Stimulated activated CD4-positive, alpha-beta T cell treated with anti-CD3 and anti-CD28 coated beads, TNF-alpha, amount 100 ng/mL, for 4 hours (primary cell): ENCODE results near the gene CLEC16A.

ENCODE experiments used
- DNase-seq, 3 experiments: peaks; one replicate each; pipeline ENCODE4 v3.0.0-alpha.2; 2020; ENCODE audit warnings: low read depth in 3 of 3

CLEC16A gene

DNA sequence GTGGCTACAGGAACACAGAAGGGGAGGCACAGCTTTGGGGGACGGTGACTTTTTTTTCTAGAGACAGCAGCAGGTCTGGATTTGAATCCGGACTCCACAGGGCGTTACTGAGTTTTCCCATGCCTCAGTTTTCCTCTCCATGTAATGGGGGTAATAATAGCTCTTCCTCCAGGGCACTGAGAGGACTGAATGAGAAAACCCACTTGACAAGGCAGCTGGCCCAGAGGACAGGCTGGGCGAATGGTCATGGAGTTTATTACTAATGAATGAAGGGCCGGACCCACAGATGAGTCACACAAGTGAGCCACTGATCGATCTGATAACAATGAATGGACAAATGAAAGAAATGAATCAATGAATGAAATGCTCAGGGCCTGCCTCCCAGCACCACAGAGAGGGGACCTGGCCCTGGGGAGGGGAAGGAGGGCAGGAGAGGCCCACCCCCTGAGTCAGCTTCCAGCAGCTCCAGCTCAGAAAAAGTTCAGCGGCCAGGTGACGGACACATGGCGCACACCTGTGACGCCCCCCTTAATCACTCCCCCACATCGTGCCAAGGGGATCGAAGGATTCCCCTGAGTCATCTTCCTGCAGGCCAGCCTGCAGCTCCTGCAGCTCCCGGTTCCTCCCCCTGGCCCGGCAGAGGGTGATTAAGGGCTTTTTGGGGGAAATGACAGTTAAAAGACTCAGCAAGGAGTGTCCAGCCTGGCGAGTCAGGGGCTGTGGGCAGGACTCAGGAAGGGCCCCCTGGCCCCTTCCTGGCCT is 257.3 kb downstream of the CLEC16A start:
- no peak for DNase-seq

- no peak for DNase-seq
These were observed 258.1 kb downstream of the CLEC16A start for GRCh38 chr16:11202260-11203091.

GRCh38 chr16:11203111-11203623 is 258.8 kb downstream of the CLEC16A start:
- no peak for DNase-seq

GRCh38 chr16:11204513-11205047 is 260.2 kb downstream of the CLEC16A start:
- DNase-seq = no peak

- DNase-seq = no peak
These were observed 260.8 kb downstream of the CLEC16A start for GRCh38 chr16:11205065-11205699.

GRCh38 chr16:11205754-11206581 is 261.6 kb downstream of the CLEC16A start:
- no peak for DNase-seq

DNA sequence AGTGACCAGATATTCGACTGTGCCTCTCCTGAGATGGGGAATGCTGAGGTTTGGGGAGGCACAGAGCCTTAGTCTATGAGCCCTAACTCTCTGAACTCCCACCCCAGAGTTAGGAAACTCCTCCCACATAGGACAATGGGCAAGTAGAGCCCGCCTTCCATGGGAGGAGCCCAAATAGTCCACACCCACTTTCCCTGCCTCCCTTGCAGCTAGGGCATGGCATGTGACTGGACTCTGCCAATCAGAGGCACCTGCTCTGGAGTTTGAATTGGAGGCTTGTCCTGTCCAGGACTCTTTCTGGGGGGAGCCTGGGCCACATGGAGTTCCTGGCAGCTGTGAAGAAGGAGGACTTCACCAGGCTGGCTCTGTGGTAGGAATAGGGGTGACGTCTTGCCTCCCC is 263.3 kb downstream of the CLEC16A start:
- no peak for DNase-seq

DNA sequence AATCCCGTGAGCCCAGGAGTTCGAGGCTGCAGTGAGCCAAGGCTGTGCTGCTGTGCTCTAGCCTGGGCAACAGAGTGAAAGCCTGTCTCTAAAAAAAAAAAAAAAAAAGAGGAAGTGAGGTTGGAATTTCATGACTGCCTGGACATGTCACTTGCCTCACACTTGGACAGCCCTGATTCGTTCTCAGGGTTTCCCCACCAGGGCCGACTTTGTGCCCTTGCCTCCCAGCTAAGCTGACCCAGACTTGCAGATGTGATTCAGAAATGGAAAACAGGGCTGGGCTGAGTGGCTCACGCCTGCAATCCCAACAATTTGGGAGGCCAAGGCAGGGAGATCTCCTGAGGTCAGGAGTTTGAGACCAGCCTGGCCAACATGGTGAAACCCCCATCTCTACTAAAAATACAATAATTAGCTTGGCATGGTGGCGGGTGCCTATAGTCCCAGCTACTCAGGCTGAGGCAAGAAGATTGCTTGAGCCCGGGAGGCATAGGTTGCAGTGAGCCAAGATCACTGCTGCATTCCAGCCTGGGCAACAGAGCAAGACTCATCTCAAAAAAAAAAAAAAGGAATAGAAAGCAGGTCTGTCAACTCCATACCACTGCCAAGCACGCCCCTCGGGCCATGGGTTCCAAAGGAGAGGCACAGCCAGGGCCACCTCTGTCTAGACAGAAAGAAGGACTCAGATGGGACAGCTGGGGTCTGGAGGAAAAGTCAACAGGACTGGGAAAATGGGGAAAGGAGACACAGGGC is 264.7 kb downstream of the CLEC16A start:
- DNase-seq = no peak

DNA sequence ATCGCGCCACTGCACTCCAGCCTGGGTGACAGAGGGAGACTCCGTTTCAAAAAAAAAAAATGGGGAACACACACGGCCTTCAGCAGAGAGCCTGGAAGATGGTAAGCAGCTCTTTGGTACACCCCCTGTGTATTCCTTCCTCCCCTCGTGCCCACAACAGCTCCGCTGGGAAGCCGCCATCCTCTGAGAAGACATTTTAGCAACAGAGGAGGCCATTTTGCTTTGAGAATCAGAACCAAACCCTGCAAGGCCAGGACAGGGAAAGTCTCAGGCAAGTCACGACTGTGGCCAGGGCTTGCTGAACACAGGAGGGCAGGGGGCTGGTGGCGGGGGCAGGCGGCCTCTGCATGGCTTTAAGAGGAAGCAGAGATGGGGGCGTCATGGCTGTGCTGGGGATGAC is 265.9 kb downstream of the CLEC16A start:
- DNase-seq = no peak

DNA sequence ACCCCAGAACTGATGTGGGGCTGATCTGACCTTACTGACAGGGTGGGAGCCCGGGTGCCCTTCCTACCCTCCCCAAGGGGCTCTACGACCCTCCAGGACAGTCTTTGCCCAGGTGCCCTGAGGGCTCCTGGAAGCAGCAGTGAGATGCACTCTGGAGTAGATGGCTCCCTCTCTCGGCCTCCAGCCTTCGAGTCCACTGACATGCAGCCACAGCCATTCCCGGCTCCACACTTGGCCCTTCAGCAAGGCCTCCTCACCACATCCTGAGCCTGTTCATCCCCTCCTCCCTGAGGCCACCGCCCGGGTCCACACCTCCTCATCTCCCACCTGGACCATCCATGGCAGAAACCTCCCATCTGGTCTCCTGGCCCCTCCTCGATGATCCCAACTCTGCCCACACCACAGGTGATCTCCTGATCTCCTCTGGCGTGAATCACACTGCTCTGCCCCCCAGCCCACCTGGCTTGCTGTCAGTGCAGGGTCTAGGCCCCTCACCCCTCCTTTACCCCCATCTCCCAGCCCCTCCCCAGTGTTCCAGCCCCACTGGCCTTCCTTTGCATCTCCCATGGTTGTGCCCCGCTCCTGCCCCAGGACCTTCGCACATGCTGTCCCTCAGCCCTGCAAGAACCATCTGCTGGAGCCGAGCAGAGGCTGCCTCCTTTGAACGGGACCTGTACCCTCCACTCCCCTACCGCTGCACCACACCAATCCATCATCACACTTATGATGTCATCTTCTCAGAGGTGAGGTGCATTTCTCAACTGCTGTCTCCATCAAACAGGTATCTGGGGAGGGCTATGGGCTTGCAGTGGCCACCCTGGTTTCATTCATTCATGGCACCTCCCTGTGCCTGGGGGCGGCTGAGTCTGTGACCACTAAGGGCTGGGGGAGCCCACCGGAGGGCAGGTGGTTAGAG is 267.0 kb downstream of the CLEC16A start:
- no peak for DNase-seq

DNA sequence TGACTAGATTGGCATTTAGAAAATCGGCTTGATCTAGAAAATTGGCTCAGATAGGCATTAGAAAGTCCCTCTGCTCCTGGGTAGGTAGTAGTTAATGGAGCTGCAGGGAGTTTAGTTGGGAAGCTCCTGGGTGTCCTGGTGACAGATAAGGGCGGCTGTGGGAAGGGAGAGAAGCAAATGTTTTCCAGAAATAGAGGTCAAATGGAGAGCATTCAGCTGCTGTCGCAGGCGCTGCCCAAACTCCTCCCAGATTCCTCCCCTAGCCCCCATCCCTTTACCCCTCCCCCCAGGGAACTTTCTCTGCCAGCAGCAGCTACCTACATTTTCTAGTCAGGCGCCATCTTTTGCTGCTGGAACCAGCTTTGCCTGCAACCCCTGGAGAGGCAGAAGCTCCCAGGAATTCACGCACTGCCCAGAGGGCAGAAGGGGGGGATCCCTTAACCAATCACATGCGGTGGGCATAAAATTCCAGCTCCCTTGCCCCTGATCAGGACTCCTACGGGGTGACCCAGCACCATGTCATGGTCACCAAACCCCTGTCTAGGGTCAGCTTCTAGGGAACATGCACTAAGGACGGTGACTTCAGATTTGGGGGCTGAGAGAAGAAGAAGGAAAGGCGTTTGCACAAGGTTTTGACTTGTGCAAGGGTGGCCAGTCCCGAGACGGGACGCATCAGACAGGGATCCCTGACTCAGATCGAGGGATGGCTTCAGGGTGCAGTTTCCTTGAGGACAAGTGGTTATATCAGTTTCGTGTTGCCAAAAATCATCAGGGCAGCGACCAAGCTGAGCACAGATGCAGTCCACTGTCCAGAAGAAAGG is 267.8 kb downstream of the CLEC16A start:
- no peak for DNase-seq

- no peak for DNase-seq
These were observed 268.4 kb downstream of the CLEC16A start for GRCh38 chr16:11212798-11213196.

GRCh38 chr16:11213373-11213772 is 269.0 kb downstream of the CLEC16A start:
- DNase-seq = no peak

DNA sequence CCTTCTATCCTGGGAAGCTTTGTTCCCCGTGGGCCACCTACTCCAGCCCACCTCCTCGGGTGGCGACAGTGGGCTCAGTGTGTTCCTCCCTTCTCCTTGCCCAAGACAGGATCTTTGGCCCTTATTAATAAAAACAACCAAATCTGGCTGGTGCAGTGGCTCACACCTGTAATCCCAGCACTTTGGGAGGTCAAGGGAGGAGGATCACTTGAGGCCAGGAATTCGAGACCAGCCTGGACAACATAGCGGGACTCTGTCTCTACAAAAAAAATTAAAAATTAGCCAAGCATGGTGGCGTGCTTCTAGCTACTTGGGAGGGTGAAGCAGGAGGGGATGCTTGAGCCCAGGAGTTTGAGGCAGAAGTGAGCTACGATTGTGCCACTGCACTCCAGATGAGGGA is 269.4 kb downstream of the CLEC16A start:
- no peak for DNase-seq

GRCh38 chr16:11215935-11216556 is 271.7 kb downstream of the CLEC16A start:
- no peak for DNase-seq

- no peak for DNase-seq
These were observed 273.6 kb downstream of the CLEC16A start for GRCh38 chr16:11217651-11218603.

DNA sequence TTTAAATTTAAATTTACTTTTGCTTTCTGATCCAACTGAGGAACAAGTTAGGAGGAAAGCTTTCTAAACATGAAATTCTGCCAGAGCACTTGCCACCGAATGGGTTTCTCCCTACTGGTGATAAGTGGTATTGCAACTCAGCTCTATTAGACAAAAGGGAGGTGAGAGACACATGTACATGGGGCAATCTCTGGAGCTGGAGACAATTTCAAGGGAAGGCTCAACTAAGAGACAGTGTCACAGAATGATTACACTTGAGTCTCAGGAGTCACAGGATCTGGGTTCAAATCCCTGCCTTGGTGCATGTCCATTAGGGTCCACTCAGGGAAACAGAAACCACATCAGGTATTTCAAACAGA is 274.2 kb downstream of the CLEC16A start:
- DNase-seq = no peak
